SK-N-MC (cell line): Measurements from ENCODE around the gene LIN9.

Experiments used
- EZH2 ChIP-seq: fragments of 200-600 bp; sonication (generic); IDR thresholded peaks from one replicate; pipeline ENCODE4 v1.6.1; 2017; ENCODE audit warnings: antibody characterized with exemption
- POLR2AphosphoS5 ChIP-seq: IDR thresholded peaks from 2 replicates; pipeline ENCODE4 v1.6.1; 2012; ENCODE audit warnings: mild to moderate bottlenecking, low read depth, low read length, borderline replicate concordance

DNA sequence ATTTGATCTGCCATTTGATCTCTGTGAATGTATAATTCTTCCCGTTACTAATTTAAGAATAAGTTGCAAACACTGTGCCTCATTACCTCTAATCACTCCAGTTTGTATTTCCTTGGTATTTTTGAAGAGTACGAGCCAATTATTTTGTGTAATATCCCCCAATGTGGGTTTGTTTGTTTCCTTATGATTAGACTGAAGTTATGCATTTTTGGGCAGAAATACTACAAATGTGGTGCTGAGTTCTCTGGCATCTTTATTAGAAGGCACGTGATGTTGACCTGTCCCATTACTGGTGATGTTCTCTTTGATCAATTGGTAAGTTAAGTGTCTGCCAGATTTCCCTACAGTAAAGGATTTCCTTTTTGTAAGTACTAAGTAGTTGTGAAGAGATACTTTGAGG, 75.2 kb downstream of the LIN9 start:
- TF ChIP-seq EZH2 = no peak
- no peak for TF ChIP-seq POLR2AphosphoS5
